Measurements from ENCODE around the gene HOXC5. TPM values are rescaled to one million over a fixed set of nuclear protein-coding genes. Genes with fewer than 3 reads are reported as not detected.

HOXC5 gene
- total RNA-seq, 1 experiment from 2014 or later = 1.1 TPM

- no peaks in the 10 kb centered on the region for H3K27me3 ChIP-seq (ENCODE audit: insufficient read depth, low read length)
- no TSS peak for BruUV-seq (replicated peaks)
- H3K9ac ChIP-seq (ENCODE audit: low read length) = no peak overlapping the region
- no peaks in the 10 kb centered on the region for H3K9me3 ChIP-seq (ENCODE audit: control insufficient read depth in 1 of 2, insufficient read depth in 1 of 2, low read depth in 1 of 2, low read length in 2 of 2)
- no peak overlapping the region for H3K4me3 ChIP-seq (replicated peaks in 1 of 2; ENCODE audit: low read depth in 1 of 2, low read length in 2 of 2)
- TF ChIP-seq MAX (IDR thresholded peaks at IDR 0.05) (no peak), TCF7L2 (IDR thresholded peaks at IDR 0.05; ENCODE audit: borderline replicate concordance, extremely low read depth, insufficient read depth, insufficient read length) (no peak), FOSL1 (IDR thresholded peaks at IDR 0.05; ENCODE audit: low read depth) (no peak)
- H3K4me1 ChIP-seq (ENCODE audit: control insufficient read depth in 1 of 2, insufficient read depth in 2 of 2, low read length in 2 of 2) = peaks cover 0 to 12% of the 10 kb centered on the region in 2 experiments; a peak in 2 of 4 replicates
- H2AFZ ChIP-seq (ENCODE audit: low read depth, low read length, poor library complexity, severe bottlenecking) = no peak overlapping the region
- POLR2A ChIA-PET = interaction anchor here (1.9 kb wide), 1 partner anchor 8 kb away, joined by 4 read pairs; no protein-coding TSS in a partner anchor
- H3K27ac ChIP-seq (ENCODE audit: low read depth, low read length) = no peak overlapping the region
- no peaks in the 10 kb centered on the region for H3K36me3 ChIP-seq (ENCODE audit: control insufficient read depth in 1 of 2, insufficient read depth in 2 of 2, low read length in 2 of 2)
- no peak overlapping the region for H3K4me2 ChIP-seq (ENCODE audit: low read length)
- no peak for DNase-seq (ENCODE audit: low read depth, low spot score)
- H3K79me2 ChIP-seq (ENCODE audit: insufficient read depth, low read length) = 0 out of 2 replicates have a peak, but pooled peaks cover 3% of the 10 kb centered on the region
- no peaks in the 10 kb centered on the region for H4K20me1 ChIP-seq (ENCODE audit: insufficient read depth)
- ATAC-seq = no peak
- intact Hi-C loops (cut with micrococcal nuclease) = no loop called here
- RAD21 ChIA-PET (ENCODE audit: low non-redundant PET in 1 of 2, low total read pairs in 2 of 2, uncharacterized antibody in 2 of 2, unreplicated experiment in 2 of 2) = no interaction called here
- CTCF ChIA-PET = interaction anchor here (0.6 to 1.5 kb wide), 3 partner anchors 23 to 197 kb away, joined by 3 to 6 read pairs (median 5); partner anchors contain the start of gene HOXC5
- no peaks in the 10 kb centered on the region for H3K9me2 ChIP-seq (ENCODE audit: insufficient read depth)
These were observed 23.4 kb upstream of the HOXC5 start for GRCh38 chr12:54009171-54010052.

- CTCF ChIA-PET = interaction anchor here (0.8 kb wide), 1 partner anchor 253 kb away, joined by 3 read pairs; no protein-coding TSS in a partner anchor
- BruUV-seq (replicated peaks) = no TSS peak
- Histone ChIP-seq H3K27me3 (ENCODE audit: insufficient read depth, low read length) (no peaks in the 10 kb centered on the region), H3K4me2 (ENCODE audit: low read length) (no peak overlapping the region), H2AFZ (ENCODE audit: low read depth, low read length, poor library complexity, severe bottlenecking) (no peak overlapping the region), H4K20me1 (ENCODE audit: insufficient read depth) (no peaks in the 10 kb centered on the region), H3K27ac (ENCODE audit: low read depth, low read length) (no peak overlapping the region), H3K4me3 (replicated peaks in 1 of 2; ENCODE audit: low read depth in 1 of 2, low read length in 2 of 2) (no peak overlapping the region), H3K9ac (ENCODE audit: low read length) (no peak overlapping the region), H3K9me2 (ENCODE audit: insufficient read depth) (no peaks in the 10 kb centered on the region), H3K79me2 (ENCODE audit: insufficient read depth, low read length) (0 out of 2 replicates have a peak, but pooled peaks cover 3% of the 10 kb centered on the region), H3K36me3 (ENCODE audit: control insufficient read depth in 1 of 2, insufficient read depth in 2 of 2, low read length in 2 of 2) (no peaks in the 10 kb centered on the region), H3K9me3 (ENCODE audit: control insufficient read depth in 1 of 2, insufficient read depth in 1 of 2, low read depth in 1 of 2, low read length in 2 of 2) (no peaks in the 10 kb centered on the region), H3K4me1 (ENCODE audit: control insufficient read depth in 1 of 2, insufficient read depth in 2 of 2, low read length in 2 of 2) (peaks cover 0 to 12% of the 10 kb centered on the region in 2 experiments; a peak in 2 of 4 replicates)
- RAD21 ChIA-PET (ENCODE audit: low non-redundant PET in 1 of 2, low total read pairs in 2 of 2, uncharacterized antibody in 2 of 2, unreplicated experiment in 2 of 2) = no interaction called here
- ATAC-seq (no peak), DNase-seq (ENCODE audit: low read depth, low spot score) (no peak)
- intact Hi-C loops (cut with micrococcal nuclease) = no loop called here
- POLR2A ChIA-PET = no interaction called here
- TF ChIP-seq MAX (IDR thresholded peaks at IDR 0.05) (no peak), EGR1 (IDR thresholded peaks at IDR 0.05; ENCODE audit: low read depth) (no peak), EZH2phosphoT487 (IDR thresholded peaks at IDR 0.05; ENCODE audit: borderline replicate concordance) (no peak), ATF3 (IDR thresholded peaks at IDR 0.05) (no peak), ZBTB33 (IDR thresholded peaks at IDR 0.05; ENCODE audit: extremely low read depth, insufficient replicate concordance, low read length) (no peak), JUND (IDR thresholded peaks at IDR 0.05) (no peak), ELF1 (IDR thresholded peaks at IDR 0.05; ENCODE audit: borderline replicate concordance, low read depth) (no peak), SRF (IDR thresholded peaks at IDR 0.05; ENCODE audit: low read depth) (no peak), ZNF274 (IDR thresholded peaks at IDR 0.05; ENCODE audit: low read depth, low read length) (no peak)
These were observed 22.5 kb upstream of the HOXC5 start for GRCh38 chr12:54010053-54010971.

All from HCT116 (cell line).